ENCODE results near the gene PEF1. TPM values are rescaled to one million over a fixed set of nuclear protein-coding genes. Genes with fewer than 3 reads are reported as not detected.

PEF1 gene
- total RNA-seq, 5 donors from 2014 or later (not counting 1 experiment from before 2014, with no cell fraction given) = 38.7 to 49.8 (median 42.4) TPM

DNA sequence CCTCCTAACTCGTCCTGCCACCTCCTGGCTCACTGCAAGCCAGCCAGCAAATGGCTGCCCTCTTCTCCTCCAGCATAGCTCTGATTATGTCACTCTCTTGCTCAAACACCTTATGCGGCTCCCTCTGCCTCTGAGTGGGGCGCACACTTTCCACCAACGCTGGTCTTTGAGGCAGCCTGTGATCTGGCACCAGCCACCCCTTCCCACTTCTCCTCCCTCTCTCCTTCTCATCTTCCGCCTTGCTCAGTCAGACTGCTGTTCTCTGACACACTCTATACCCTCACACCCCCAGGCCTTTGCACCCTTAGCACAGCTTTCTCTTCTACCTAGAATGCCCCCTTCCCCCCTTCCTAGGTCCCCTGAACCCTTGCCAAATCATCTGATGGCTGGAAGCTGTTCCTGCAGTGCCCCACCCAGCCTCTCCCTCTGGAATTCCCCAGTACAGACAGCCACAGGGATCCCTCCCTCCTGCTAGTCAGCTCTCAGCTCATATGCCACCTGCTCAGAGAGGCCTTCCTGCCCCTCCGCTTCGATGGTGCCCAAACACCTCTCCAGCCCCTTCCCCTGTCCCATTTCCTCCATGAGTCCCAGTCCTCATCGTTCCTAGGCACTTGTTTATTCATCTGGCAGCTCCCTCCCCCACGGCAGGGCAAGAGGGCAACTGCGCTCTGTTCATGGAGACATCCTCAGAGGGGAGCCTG is 21.7 kb upstream of the PEF1 start:
- peaks cover 0 to 63% of the 10 kb centered on the region in 2 experiments for H3K27me3 ChIP-seq (replicated peaks in 1 of 2; ENCODE audit: control insufficient read depth in 2 of 2, extremely low read depth in 1 of 2, insufficient read depth in 2 of 2, low read length in 1 of 2)
- Mint-ChIP-seq H3K27ac (no peak overlapping the region), H3K36me3 (no peaks in the 10 kb centered on the region), H3K4me3 (no peak overlapping the region), H3K27me3 (peaks cover 9 to 33% of the 10 kb centered on the region in 2 donors), H3K4me1 (peaks cover 12 to 13% (median 13%) of the 10 kb centered on the region in 3 donors), H3K9me3 (no peaks in the 10 kb centered on the region)
- ATAC-seq (replicated peaks in 1 of 4) (no peak), DNase-seq (no peak)
- ChIA-PET POLR2A (no interaction called here), CTCF (interaction anchor here in 1 of 2 donors (1.3 kb wide), 1 partner anchor 123 kb away, joined by 4 read pairs; no protein-coding TSS in a partner anchor)
- H3K9me3 ChIP-seq = no peaks in the 10 kb centered on the region
- WGBS (ENCODE audit: insufficient coverage) = 78% methylated on average over 8 of the region's 10 CpGs
- H3K36me3 ChIP-seq (ENCODE audit: control insufficient read depth in 2 of 2, extremely low read depth in 1 of 2, insufficient read depth in 1 of 2, low read length in 1 of 2) = no peaks in the 10 kb centered on the region
- peaks cover 0 to 12% of the 10 kb centered on the region in 2 experiments for H3K4me1 ChIP-seq (ENCODE audit: control insufficient read depth in 1 of 2, extremely low read depth in 1 of 2, insufficient read depth in 2 of 2, low read length in 2 of 2)
- no peak overlapping the region for H3K4me3 ChIP-seq (ENCODE audit: control insufficient read depth in 1 of 2, extremely low read depth in 1 of 2, low read length in 1 of 2)
- no peak overlapping the region for H3K27ac ChIP-seq (ENCODE audit: low read length)

DNA sequence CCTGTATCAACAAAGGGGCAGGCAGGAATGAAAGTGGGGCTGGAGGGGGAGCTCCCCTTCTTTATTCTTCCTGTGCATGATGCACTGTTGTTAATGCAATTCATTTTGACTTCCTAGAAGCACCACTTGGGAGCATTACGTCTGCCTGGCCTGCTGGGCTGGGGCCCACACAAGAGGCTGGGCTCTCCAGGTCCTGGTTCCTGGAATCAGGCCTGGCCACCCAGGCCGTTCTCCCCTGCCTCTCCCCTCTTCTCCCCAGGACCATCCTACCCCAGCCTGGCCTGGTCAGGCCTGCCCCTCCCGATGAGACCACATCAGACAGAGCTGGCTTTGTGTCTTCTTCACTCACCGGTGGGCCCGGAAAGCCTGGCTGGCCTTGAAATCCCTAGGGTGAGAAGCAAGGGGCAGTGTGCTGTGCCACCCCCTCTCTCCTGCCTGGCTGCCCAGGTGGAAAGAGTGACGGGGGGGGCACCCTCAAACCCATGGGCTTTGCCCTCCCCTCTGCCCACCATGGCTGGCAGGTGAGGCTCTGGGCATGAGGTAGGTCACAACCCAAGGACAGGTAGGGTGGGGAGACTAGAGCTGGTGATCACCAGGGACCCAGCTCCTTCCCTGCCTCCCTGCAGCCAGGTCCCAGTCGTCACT is 20.7 kb upstream of the PEF1 start:
- Histone ChIP-seq H3K9me3 (no peaks in the 10 kb centered on the region), H3K36me3 (ENCODE audit: control insufficient read depth in 2 of 2, extremely low read depth in 1 of 2, insufficient read depth in 1 of 2, low read length in 1 of 2) (no peaks in the 10 kb centered on the region), H3K27me3 (replicated peaks in 1 of 2; ENCODE audit: control insufficient read depth in 2 of 2, extremely low read depth in 1 of 2, insufficient read depth in 2 of 2, low read length in 1 of 2) (peaks cover 0 to 53% of the 10 kb centered on the region in 2 experiments), H3K4me3 (ENCODE audit: control insufficient read depth in 1 of 2, extremely low read depth in 1 of 2, low read length in 1 of 2) (no peak overlapping the region), H3K27ac (ENCODE audit: low read length) (no peak overlapping the region), H3K4me1 (ENCODE audit: control insufficient read depth in 1 of 2, extremely low read depth in 1 of 2, insufficient read depth in 2 of 2, low read length in 2 of 2) (peaks cover 0 to 9% of the 10 kb centered on the region in 2 experiments)
- Mint-ChIP-seq H3K27me3 (peaks cover 8 to 26% of the 10 kb centered on the region in 2 donors), H3K27ac (no peak overlapping the region), H3K4me3 (no peak overlapping the region), H3K36me3 (no peaks in the 10 kb centered on the region), H3K4me1 (peaks cover 10 to 11% (median 11%) of the 10 kb centered on the region in 3 donors), H3K9me3 (no peaks in the 10 kb centered on the region)
- no peak for ATAC-seq (replicated peaks in 1 of 4)
- DNase-seq = no peak
- CTCF ChIA-PET = interaction anchor here (0.7 to 1.3 kb wide), 3 partner anchors 80 to 836 kb away, joined by 3 to 4 read pairs (median 3); no protein-coding TSS in a partner anchor
- POLR2A ChIA-PET = interaction anchor here in 1 of 2 donors (0.6 kb wide), 1 partner anchor 1156 kb away, joined by 3 read pairs; no protein-coding TSS in a partner anchor
- 77% methylated on average over 6 of the region's 7 CpGs for WGBS (ENCODE audit: insufficient coverage)

DNA sequence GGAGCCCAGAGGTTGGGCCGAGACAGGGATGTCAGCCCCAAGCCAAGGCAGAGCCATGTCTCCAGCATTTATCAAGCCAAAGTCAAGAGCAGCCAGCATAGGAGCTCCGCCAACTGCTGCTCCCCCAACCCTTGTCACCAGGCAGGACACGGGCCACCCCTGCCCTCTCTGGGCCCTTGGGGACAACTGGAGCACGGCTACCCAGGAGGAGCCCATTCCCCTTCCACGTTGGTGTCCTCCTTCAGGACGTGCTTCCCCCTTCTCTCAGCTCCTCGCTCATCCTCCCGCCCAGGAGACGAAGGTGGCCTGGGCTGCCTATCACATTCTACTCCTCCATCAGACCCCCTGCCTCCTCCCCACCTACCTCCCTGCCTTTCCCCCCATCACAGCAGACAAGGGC is 19.9 kb upstream of the PEF1 start:
- H3K27ac ChIP-seq (ENCODE audit: low read length) = no peak overlapping the region
- Mint-ChIP-seq H3K4me3 (no peak overlapping the region), H3K27me3 (peaks cover 4 to 17% of the 10 kb centered on the region in 2 donors), H3K9me3 (no peaks in the 10 kb centered on the region), H3K27ac (no peak overlapping the region), H3K36me3 (no peaks in the 10 kb centered on the region), H3K4me1 (peaks cover 3% of the 10 kb centered on the region in 3 donors)
- H3K4me3 ChIP-seq (ENCODE audit: control insufficient read depth in 1 of 2, extremely low read depth in 1 of 2, low read length in 1 of 2) = no peak overlapping the region
- 81% methylated on average over 9 of the region's 9 CpGs for WGBS (ENCODE audit: insufficient coverage)
- peaks cover 0 to 45% of the 10 kb centered on the region in 2 experiments for H3K27me3 ChIP-seq (replicated peaks in 1 of 2; ENCODE audit: control insufficient read depth in 2 of 2, extremely low read depth in 1 of 2, insufficient read depth in 2 of 2, low read length in 1 of 2)
- DNase-seq (no peak), ATAC-seq (replicated peaks in 1 of 4) (no peak)
- H3K9me3 ChIP-seq = no peaks in the 10 kb centered on the region
- POLR2A ChIA-PET = no interaction called here
- H3K4me1 ChIP-seq (ENCODE audit: control insufficient read depth in 1 of 2, extremely low read depth in 1 of 2, insufficient read depth in 2 of 2, low read length in 2 of 2) = peaks cover 0 to under 1% of the 10 kb centered on the region in 2 experiments
- H3K36me3 ChIP-seq (ENCODE audit: control insufficient read depth in 2 of 2, extremely low read depth in 1 of 2, insufficient read depth in 1 of 2, low read length in 1 of 2) = no peaks in the 10 kb centered on the region
- CTCF ChIA-PET = interaction anchor here (0.6 to 1.5 kb wide), 4 partner anchors 81 to 747 kb away, joined by 3 to 12 read pairs (median 3); no protein-coding TSS in a partner anchor

DNA sequence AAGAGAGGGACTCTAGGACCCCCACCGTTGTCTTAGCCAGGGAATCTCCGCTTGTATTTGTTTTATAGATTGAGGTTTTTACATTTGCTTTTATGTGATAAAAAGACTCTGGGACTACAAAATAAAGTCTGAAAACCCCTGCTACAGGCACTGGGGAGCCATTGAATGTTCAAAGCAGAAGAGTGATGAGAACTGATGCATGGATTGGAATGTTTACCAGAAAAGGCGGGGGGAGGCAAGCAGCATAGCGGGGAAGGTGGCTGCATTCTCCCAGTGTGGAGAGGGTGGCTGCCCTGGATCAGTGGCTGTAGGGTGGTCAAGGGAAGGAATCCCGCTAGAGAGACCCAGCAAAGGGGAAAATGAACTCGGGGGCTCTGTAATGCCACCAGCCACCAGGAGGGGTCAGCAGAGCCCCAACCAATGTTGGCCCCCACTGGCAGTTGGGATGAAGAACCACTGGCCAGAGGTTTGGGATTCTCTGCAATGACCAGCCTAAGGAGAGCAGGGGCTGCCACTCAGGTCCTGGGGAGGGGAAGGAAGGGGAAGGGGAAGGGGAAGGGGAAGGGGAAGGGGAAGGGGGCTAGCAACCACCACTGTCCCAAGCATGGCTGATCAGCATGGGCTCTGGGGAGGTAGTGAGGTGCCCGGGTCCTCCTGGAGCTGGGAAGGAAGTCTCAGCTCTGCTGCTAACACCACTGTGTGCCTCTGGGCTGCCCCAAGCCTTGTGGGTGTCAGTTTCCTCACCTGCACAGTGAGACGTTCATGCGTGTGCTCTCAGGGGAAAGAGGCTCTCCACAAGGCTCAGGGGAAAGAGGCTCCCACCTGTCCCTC is 19.2 kb upstream of the PEF1 start:
- CTCF ChIA-PET = interaction anchor here (0.6 to 1.5 kb wide), 3 partner anchors 82 to 228 kb away, joined by 3 to 12 read pairs (median 3); no protein-coding TSS in a partner anchor
- 25% methylated on average over 7 of the region's 9 CpGs for WGBS (ENCODE audit: insufficient coverage)
- DNase-seq (peak in 28 of 35 experiments; percentile 11 to 71 (median 40)), ATAC-seq (replicated peaks in 1 of 4) (peak in 3 of 4 experiments; percentile 44 to 67 (median 52))
- Histone ChIP-seq H3K4me3 (ENCODE audit: control insufficient read depth in 1 of 2, extremely low read depth in 1 of 2, low read length in 1 of 2) (no peak overlapping the region), H3K27me3 (replicated peaks in 1 of 2; ENCODE audit: control insufficient read depth in 2 of 2, extremely low read depth in 1 of 2, insufficient read depth in 2 of 2, low read length in 1 of 2) (peaks cover 0 to 43% of the 10 kb centered on the region in 2 experiments), H3K4me1 (ENCODE audit: control insufficient read depth in 1 of 2, extremely low read depth in 1 of 2, insufficient read depth in 2 of 2, low read length in 2 of 2) (no peaks in the 10 kb centered on the region), H3K9me3 (no peaks in the 10 kb centered on the region), H3K27ac (ENCODE audit: low read length) (no peak overlapping the region), H3K36me3 (ENCODE audit: control insufficient read depth in 2 of 2, extremely low read depth in 1 of 2, insufficient read depth in 1 of 2, low read length in 1 of 2) (no peaks in the 10 kb centered on the region)
- no peak overlapping the region for H3K4me3 Mint-ChIP-seq
- H3K27ac Mint-ChIP-seq = no peak overlapping the region
- H3K4me1 Mint-ChIP-seq = no peaks in the 10 kb centered on the region
- peaks cover 2 to 11% of the 10 kb centered on the region in 2 donors for H3K27me3 Mint-ChIP-seq
- H3K9me3 Mint-ChIP-seq = no peaks in the 10 kb centered on the region
- H3K36me3 Mint-ChIP-seq = no peaks in the 10 kb centered on the region
- POLR2A ChIA-PET = no interaction called here

DNA sequence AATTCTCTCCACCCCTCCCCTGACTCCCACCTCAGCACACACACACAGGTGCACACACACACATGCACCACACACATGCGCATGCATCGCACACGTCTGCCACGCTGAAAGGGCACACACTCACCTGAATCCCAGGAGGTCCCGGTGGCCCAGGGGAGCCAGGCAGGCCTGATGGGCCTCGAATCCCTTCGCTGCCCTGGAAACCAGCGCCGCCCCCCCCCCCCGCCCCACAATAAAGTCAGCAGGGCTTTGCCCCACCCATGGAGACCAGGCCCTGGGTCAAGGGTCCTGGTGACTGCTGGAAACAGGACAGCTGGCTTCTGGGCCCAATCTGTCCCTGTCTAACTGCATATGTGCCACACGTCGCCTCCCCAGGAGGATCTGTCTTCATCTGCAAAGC is 17.8 kb upstream of the PEF1 start:
- ATAC-seq (replicated peaks in 1 of 4) (no peak), DNase-seq (no peak)
- CTCF ChIA-PET = no interaction called here
- Histone ChIP-seq H3K4me1 (ENCODE audit: control insufficient read depth in 1 of 2, extremely low read depth in 1 of 2, insufficient read depth in 2 of 2, low read length in 2 of 2) (no peaks in the 10 kb centered on the region), H3K9me3 (no peaks in the 10 kb centered on the region), H3K27me3 (replicated peaks in 1 of 2; ENCODE audit: control insufficient read depth in 2 of 2, extremely low read depth in 1 of 2, insufficient read depth in 2 of 2, low read length in 1 of 2) (peaks cover 0 to 36% of the 10 kb centered on the region in 2 experiments), H3K4me3 (ENCODE audit: control insufficient read depth in 1 of 2, extremely low read depth in 1 of 2, low read length in 1 of 2) (no peak overlapping the region), H3K36me3 (ENCODE audit: control insufficient read depth in 2 of 2, extremely low read depth in 1 of 2, insufficient read depth in 1 of 2, low read length in 1 of 2) (no peaks in the 10 kb centered on the region), H3K27ac (ENCODE audit: low read length) (no peak overlapping the region)
- no peaks in the 10 kb centered on the region for H3K36me3 Mint-ChIP-seq
- no peaks in the 10 kb centered on the region for H3K9me3 Mint-ChIP-seq
- no peaks in the 10 kb centered on the region for H3K4me1 Mint-ChIP-seq
- H3K27me3 Mint-ChIP-seq = peaks cover 0 to 11% of the 10 kb centered on the region in 2 donors
- POLR2A ChIA-PET = no interaction called here
- H3K27ac Mint-ChIP-seq = no peak overlapping the region
- H3K4me3 Mint-ChIP-seq = no peak overlapping the region
- 85% methylated on average over 10 of the region's 12 CpGs for WGBS (ENCODE audit: insufficient coverage)

DNA sequence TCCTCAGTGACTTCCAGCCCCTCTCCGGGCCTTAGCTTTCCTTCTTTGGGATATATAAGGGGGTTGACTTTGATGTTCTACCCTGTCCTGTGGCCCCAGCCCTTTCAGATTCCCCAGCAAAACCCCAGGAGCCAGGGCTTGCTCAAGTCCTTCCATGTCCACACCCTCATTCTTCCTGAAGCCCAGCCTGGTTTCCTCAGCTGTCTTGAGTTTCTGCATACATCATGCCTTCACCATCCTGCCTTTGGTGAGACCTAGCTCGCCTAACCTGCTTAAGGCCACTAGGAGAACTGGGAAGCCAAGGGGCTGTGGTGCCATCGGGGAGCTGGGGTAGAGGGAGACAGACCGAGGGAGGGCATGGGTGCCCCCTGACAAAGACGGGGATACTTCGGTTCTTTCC is 17.2 kb upstream of the PEF1 start:
- WGBS (ENCODE audit: insufficient coverage) = no CpG with 5 or more reads among the region's 6 CpGs
- Mint-ChIP-seq H3K9me3 (no peaks in the 10 kb centered on the region), H3K4me3 (no peak overlapping the region), H3K36me3 (no peaks in the 10 kb centered on the region), H3K4me1 (no peaks in the 10 kb centered on the region), H3K27ac (no peak overlapping the region), H3K27me3 (peaks cover 0 to 13% of the 10 kb centered on the region in 2 donors)
- Histone ChIP-seq H3K4me3 (ENCODE audit: control insufficient read depth in 1 of 2, extremely low read depth in 1 of 2, low read length in 1 of 2) (no peak overlapping the region), H3K9me3 (no peaks in the 10 kb centered on the region), H3K27me3 (replicated peaks in 1 of 2; ENCODE audit: control insufficient read depth in 2 of 2, extremely low read depth in 1 of 2, insufficient read depth in 2 of 2, low read length in 1 of 2) (peaks cover 0 to 39% of the 10 kb centered on the region in 2 experiments), H3K4me1 (ENCODE audit: control insufficient read depth in 1 of 2, extremely low read depth in 1 of 2, insufficient read depth in 2 of 2, low read length in 2 of 2) (no peaks in the 10 kb centered on the region), H3K27ac (ENCODE audit: low read length) (no peak overlapping the region), H3K36me3 (ENCODE audit: control insufficient read depth in 2 of 2, extremely low read depth in 1 of 2, insufficient read depth in 1 of 2, low read length in 1 of 2) (no peaks in the 10 kb centered on the region)
- ChIA-PET CTCF (interaction anchor here in 1 of 2 donors (1.5 kb wide), 1 partner anchor 127 kb away, joined by 5 read pairs; no protein-coding TSS in a partner anchor), POLR2A (no interaction called here)
- ATAC-seq (replicated peaks in 1 of 4) (no peak), DNase-seq (no peak)

Data from T-cell (primary cell).